Measurements from ENCODE around the gene GARNL3. TPM values are rescaled to one million over a fixed set of nuclear protein-coding genes. Genes with fewer than 3 reads are reported as not detected.

GARNL3 gene
- total RNA-seq, 1 donor from 2014 or later, result 8.0 TPM

DNA sequence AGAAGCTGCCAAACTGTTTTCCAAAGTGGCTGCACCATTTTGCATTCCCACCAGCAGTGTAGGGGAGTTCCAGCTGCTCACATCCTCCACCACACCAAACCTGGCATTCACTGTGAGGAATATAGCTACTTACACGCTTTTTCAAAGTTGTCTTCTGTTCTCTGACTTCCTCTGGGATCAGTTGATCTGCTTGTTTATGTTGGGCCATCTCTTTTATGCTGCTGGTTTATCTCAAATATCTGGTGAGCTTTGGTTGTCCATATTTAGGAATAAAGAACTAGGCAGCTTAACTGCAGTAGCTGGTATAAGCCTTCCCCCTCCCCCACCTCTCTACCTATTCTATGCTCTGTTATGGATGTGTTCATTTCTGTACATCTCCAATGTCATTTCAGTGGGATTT is 151.1 kb downstream of the GARNL3 start:
- intact Hi-C loops (cut with DNase I), result no loop called here
- Histone ChIP-seq H3K27me3 (no peaks in the 10 kb centered on the region), H3K9me3 (no peaks in the 10 kb centered on the region), H3K27ac (no peak overlapping the region), H3K36me3 (no peaks in the 10 kb centered on the region), H3K4me3 (no peak overlapping the region), H3K4me1 (no peaks in the 10 kb centered on the region)
- ATAC-seq (no peak), DNase-seq (no peak)
- TF ChIP-seq, protein P1, sequence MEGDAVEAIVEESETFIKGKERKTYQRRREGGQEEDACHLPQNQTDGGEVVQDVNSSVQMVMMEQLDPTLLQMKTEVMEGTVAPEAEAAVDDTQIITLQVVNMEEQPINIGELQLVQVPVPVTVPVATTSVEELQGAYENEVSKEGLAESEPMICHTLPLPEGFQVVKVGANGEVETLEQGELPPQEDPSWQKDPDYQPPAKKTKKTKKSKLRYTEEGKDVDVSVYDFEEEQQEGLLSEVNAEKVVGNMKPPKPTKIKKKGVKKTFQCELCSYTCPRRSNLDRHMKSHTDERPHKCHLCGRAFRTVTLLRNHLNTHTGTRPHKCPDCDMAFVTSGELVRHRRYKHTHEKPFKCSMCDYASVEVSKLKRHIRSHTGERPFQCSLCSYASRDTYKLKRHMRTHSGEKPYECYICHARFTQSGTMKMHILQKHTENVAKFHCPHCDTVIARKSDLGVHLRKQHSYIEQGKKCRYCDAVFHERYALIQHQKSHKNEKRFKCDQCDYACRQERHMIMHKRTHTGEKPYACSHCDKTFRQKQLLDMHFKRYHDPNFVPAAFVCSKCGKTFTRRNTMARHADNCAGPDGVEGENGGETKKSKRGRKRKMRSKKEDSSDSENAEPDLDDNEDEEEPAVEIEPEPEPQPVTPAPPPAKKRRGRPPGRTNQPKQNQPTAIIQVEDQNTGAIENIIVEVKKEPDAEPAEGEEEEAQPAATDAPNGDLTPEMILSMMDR (IDR thresholded peaks at IDR 0.05), result no peak

DNA sequence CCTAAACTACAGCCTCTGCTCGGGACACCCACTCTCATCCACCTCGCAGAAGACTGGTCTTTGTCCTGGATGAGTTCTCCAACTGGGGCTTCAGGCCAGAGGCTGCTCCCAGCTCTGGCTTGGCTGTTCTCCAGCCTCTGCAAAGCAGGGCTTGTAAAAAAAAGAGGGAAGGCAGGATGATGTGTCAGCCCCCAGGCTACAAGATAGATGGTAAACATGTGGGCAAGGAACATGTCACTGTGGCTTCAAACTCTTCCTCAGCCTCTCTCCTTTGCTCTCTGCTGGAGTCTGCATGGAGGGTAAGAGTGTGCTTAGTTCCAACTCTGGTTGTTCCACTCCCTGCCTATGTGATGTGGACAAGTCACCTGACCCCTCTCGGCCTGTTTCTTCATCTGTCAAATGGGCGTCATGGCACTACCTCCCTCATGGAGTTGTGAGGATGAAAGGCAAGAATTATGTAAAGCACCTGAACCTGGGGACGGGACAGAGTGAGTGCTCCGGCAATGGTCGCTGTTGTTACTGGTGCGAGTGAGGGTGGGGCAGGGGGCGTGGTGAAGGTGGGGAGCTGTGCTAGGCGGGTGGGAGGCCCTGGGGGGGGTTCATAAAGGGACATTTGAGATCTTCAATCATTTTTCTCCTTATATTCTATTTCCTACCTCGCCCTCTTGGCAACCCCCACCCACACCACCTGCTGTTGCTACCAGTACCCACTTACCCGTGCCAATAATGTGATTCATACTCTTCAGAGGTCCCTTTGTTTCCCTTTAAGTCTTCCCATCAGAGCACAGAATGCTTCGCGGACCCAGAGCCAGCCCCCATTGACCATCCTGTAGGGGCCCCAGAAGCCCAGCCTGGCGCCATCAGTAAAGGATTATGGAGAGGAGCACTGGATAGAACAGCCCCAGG is 152.8 kb downstream of the GARNL3 start:
- H3K27me3 ChIP-seq, result no peaks in the 10 kb centered on the region
- H3K4me1 ChIP-seq, result peaks cover 4% of the 10 kb centered on the region
- no peak overlapping the region for H3K4me3 ChIP-seq
- H3K9me3 ChIP-seq, result no peaks in the 10 kb centered on the region
- no peak overlapping the region for H3K27ac ChIP-seq
- TF ChIP-seq, protein P1 (IDR thresholded peaks at IDR 0.05), result no peak
- H3K36me3 ChIP-seq, result no peaks in the 10 kb centered on the region
- peak; percentile 32 for ATAC-seq
- no peak for DNase-seq
- intact Hi-C loops (cut with DNase I), result no loop called here

DNA sequence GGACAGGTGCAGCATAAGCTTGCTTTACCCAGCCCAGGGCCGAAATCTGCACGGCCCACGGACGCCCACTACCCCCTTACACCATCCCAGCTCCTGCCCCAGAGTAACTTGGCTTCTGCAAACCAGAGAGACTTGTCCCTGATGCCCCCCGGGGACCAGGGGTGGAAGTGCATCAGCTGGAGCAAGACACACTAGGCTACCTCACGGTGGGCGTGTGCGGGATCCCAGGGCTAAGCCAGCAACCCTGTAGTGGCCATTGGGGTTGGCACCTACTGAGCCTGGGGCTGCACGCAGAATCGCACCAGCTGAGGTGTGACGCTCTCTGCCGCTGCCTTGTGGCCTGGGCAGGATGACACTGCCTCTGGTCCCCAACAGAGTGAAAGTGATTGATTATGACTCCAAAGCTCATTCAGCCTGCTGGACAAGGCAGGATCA is 153.5 kb downstream of the GARNL3 start:
- Histone ChIP-seq H3K4me3 (no peak overlapping the region), H3K27me3 (no peaks in the 10 kb centered on the region), H3K4me1 (peaks cover 10% of the 10 kb centered on the region), H3K9me3 (no peaks in the 10 kb centered on the region), H3K36me3 (no peaks in the 10 kb centered on the region), H3K27ac (no peak overlapping the region)
- peak; percentile 75 for ATAC-seq
- DNase-seq, result peak; percentile 73
- TF ChIP-seq, protein P1 (IDR thresholded peaks at IDR 0.05), result peak; percentile 30
- intact Hi-C loops (cut with DNase I), result no loop called here

DNA sequence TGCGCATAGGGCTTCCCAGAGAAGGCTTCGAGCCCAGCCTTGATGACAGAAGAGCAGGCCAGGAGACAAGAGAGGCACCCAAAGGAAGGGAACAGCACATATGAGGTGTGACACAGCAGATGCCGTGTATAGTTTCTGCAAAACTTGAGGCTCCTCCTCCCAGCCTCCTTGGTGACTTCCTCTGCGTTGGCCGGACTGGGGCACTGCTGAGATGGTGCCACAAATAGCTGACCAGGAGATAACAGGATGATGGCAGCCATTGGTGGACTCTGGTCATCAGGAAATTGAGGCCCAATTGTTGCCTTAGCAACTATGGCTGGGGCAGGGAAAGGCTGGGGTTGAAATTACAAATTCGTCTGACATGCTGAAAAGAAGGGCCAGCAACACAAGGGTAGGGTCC is 154.8 kb downstream of the GARNL3 start:
- H3K4me1 ChIP-seq, result peaks cover 11% of the 10 kb centered on the region
- H3K27ac ChIP-seq, result no peak overlapping the region
- H3K27me3 ChIP-seq, result no peaks in the 10 kb centered on the region
- no peaks in the 10 kb centered on the region for H3K36me3 ChIP-seq
- no peak overlapping the region for H3K4me3 ChIP-seq
- TF ChIP-seq, protein P1 (IDR thresholded peaks at IDR 0.05), result no peak
- intact Hi-C loops (cut with DNase I), result no loop called here
- no peak for DNase-seq
- ATAC-seq, result no peak
- H3K9me3 ChIP-seq, result no peaks in the 10 kb centered on the region

DNA sequence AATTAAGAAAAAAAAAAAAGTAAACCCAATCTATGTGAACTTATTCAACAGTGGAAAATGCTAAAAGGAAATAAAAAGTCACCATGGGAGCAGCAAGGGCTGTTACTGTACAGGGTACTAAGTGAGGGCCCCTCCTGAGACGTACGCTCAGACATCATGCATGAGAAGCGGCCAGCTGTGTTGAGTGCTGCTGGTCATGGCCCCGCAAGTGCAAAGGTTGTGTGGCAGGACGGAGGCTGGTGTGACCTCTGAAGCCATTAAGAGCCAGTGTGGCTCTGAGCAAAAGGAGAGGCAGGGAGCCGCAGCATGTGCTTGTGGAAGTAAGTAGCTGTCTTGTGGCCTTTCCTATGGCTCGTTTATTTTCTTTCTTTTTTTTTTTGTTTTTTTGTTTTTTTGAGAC is 156.5 kb downstream of the GARNL3 start:
- TF ChIP-seq, protein P1 (IDR thresholded peaks at IDR 0.05), result no peak
- no peaks in the 10 kb centered on the region for H3K27me3 ChIP-seq
- H3K4me1 ChIP-seq, result peaks cover 23% of the 10 kb centered on the region
- H3K27ac ChIP-seq, result no peak overlapping the region
- no peak for DNase-seq
- intact Hi-C loops (cut with DNase I), result no loop called here
- ATAC-seq, result no peak
- no peaks in the 10 kb centered on the region for H3K9me3 ChIP-seq
- no peaks in the 10 kb centered on the region for H3K36me3 ChIP-seq
- no peak overlapping the region for H3K4me3 ChIP-seq
